GM19240 (cell line): ENCODE results near the gene BNC2.

Source experiments
- DNase-seq: peaks from one replicate; pipeline ENCODE4 v3.0.0; 2011; ENCODE audit warnings: low spot score; ENCODE audit not compliant: insufficient read length

Gene BNC2

GRCh38 chr9:16628413-16628812 is 242.1 kb downstream of the BNC2 start:
- DNase-seq, result no peak

GRCh38 chr9:16627967-16628366 is 242.5 kb downstream of the BNC2 start:
- no peak for DNase-seq

- DNase-seq, result no peak
These were observed 242.9 kb downstream of the BNC2 start for GRCh38 chr9:16627521-16627920.

- DNase-seq, result no peak
These were observed 243.8 kb downstream of the BNC2 start for GRCh38 chr9:16626577-16627130.

- no peak for DNase-seq
These were observed 244.7 kb downstream of the BNC2 start for GRCh38 chr9:16625811-16626210.

GRCh38 chr9:16625161-16625631 is 245.3 kb downstream of the BNC2 start:
- no peak for DNase-seq

- no peak for DNase-seq
These were observed 245.7 kb downstream of the BNC2 start for GRCh38 chr9:16624744-16625117.

- DNase-seq, result no peak
These were observed 246.3 kb downstream of the BNC2 start for GRCh38 chr9:16623989-16624743.

- DNase-seq, result no peak
These were observed 247.9 kb downstream of the BNC2 start for GRCh38 chr9:16622541-16622940.

- no peak for DNase-seq
These were observed 250.5 kb downstream of the BNC2 start for GRCh38 chr9:16619914-16620520.

- DNase-seq, result no peak
These were observed 251.1 kb downstream of the BNC2 start for GRCh38 chr9:16619402-16619801.

- DNase-seq, result no peak
These were observed 251.9 kb downstream of the BNC2 start for GRCh38 chr9:16618524-16618923.

- DNase-seq, result no peak
These were observed 253.8 kb downstream of the BNC2 start for GRCh38 chr9:16616686-16617085.

- no peak for DNase-seq
These were observed 255.0 kb downstream of the BNC2 start for GRCh38 chr9:16615451-16615850.

- no peak for DNase-seq
These were observed 256.9 kb downstream of the BNC2 start for GRCh38 chr9:16613605-16614004.

GRCh38 chr9:16613051-16613450 is 257.4 kb downstream of the BNC2 start:
- DNase-seq, result no peak

GRCh38 chr9:16612627-16613026 is 257.8 kb downstream of the BNC2 start:
- DNase-seq, result no peak

- no peak for DNase-seq
These were observed 258.5 kb downstream of the BNC2 start for GRCh38 chr9:16611983-16612382.

- no peak for DNase-seq
These were observed 259.5 kb downstream of the BNC2 start for GRCh38 chr9:16611001-16611400.

- no peak for DNase-seq
These were observed 259.9 kb downstream of the BNC2 start for GRCh38 chr9:16610538-16610937.

GRCh38 chr9:16608906-16609305 is 261.6 kb downstream of the BNC2 start:
- DNase-seq, result no peak

- no peak for DNase-seq
These were observed 268.0 kb downstream of the BNC2 start for GRCh38 chr9:16602494-16602893.

- DNase-seq, result no peak
These were observed 268.5 kb downstream of the BNC2 start for GRCh38 chr9:16601991-16602390.
